ENCODE data around the gene VEGFB.
"Not testable (repeated sequence)": the region's sequence is repeated elsewhere in the genome, so short reads cannot be mapped to it uniquely, and the experiment has no call there.

VEGFB gene

DNA sequence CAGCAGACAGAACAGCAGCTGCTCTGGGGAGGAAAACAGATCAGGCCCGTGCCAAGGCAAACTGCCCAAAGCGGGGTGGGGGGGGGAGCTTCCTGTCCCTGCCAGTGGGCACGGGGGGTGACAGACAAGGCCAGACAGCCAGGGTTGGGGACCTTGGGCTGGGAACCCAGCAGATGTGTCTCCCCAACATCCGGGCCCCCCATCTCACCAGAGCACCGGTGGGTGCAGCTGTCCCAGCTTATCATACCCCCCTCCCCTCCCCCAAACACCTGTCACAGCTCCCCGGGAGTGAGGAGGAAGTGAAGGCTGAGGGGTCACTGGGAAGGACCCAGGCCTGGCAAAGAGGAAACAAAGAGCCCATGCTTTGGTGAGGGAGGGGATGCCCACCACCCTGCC, 11.0 kb downstream of the VEGFB start:
- ChIA-PET CTCF (no interaction called here), POLR2A (interaction anchor here (0.9 to 8.9 kb wide), 12 partner anchors 9 to 109 kb away, joined by 3 to 78 read pairs (median 8); partner anchors contain the start of genes DNAJC4, ESRRA, NUDT22 and PRDX5)
- TF ChIP-seq BHLHE40 (IDR thresholded peaks at IDR 0.05; ENCODE audit: borderline replicate concordance) (no peak), HDGF (IDR thresholded peaks at IDR 0.05; ENCODE audit: borderline replicate concordance) (no peak), ELF4 (IDR thresholded peaks at IDR 0.05) (no peak), FOXK2 (IDR thresholded peaks at IDR 0.05) (no peak)
- DNase-seq (ENCODE audit: extremely low spot score), result no peak

DNA sequence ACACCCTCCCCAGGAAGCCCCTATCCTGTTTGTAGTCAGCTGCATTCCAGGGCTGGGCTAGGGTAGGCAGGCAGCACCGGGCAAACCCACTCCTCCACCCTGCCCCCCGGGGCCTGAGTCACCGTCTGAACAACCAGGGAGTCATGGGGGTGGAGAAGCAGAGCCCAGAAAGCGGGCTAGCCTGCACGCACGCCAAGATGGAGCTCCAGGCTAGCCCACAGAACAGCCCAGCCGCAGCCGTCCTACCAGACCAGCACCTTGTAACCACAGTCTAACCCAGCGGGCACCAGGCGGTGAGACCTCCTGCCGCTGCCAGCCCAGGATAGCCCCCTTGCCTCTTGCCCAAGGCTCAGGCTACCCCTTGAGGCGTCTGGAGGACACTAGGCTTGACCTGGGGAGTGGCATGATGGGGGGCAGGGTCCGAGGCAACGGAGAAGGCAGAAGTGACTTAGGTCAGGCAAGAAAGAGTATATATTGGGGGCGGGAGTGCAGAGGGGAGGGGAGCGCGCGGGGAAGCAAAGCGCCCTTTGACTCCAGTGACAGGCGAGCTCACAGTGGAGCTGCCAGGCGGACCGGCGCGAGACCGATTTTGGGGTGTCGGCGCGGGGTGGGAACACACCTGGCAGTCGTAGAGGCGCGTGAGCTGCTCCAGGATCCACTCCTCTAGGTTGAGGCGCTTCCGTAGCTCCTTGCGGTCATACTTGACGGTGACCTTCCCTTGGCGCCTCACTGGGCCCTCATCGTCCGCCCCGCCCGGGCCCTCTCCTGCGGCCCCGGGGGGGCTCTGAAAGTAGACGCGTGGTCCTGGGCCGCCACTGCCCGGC, 11.6 kb downstream of the VEGFB start:
- TF ChIP-seq HDGF (IDR thresholded peaks at IDR 0.05; ENCODE audit: borderline replicate concordance) (peak; percentile 77; the same call in 1 of the 2 replicates), L3MBTL2 (conservative IDR thresholded peaks at IDR 0.05) (no peak)
- ChIA-PET POLR2A (interaction anchor here (0.8 to 8.9 kb wide), 16 partner anchors 7 to 109 kb away, joined by 3 to 78 read pairs (median 5); partner anchors contain the start of genes DNAJC4, ESRRA, NUDT22 and PRDX5), CTCF (interaction anchor here (0.6 to 0.9 kb wide), 2 partner anchors 41 to 44 kb away, joined by 3 read pairs; no protein-coding TSS in a partner anchor)
- DNase-seq (ENCODE audit: extremely low spot score), result no peak

DNA sequence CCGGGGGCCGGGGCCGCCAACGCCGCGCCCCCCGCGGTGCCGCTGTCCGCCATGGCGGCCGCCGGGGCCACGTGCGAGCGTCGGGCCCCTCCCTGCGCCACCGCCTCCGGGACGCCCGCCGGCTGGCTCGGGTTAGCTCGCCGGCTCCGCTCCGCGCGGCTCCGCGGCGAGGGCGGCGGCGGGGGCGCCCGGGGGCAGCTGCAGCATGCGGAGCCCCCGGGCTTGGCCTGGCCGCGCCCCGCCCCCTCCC, 12.2 kb downstream of the VEGFB start:
- peak; percentile 32; the same call in 1 of the 2 replicates for TF ChIP-seq FOXM1 (IDR thresholded peaks at IDR 0.05; ENCODE audit: borderline replicate concordance)
- ChIA-PET CTCF (interaction anchor here (0.9 kb wide), 1 partner anchor 42 kb away, joined by 3 read pairs; no protein-coding TSS in a partner anchor), POLR2A (interaction anchor here (0.8 to 8.9 kb wide), 13 partner anchors 8 to 85 kb away, joined by 3 to 78 read pairs (median 7); partner anchors contain the start of genes DNAJC4, ESRRA, NUDT22 and PRDX5)
- not testable (repeated sequence) for DNase-seq (ENCODE audit: extremely low spot score)

DNA sequence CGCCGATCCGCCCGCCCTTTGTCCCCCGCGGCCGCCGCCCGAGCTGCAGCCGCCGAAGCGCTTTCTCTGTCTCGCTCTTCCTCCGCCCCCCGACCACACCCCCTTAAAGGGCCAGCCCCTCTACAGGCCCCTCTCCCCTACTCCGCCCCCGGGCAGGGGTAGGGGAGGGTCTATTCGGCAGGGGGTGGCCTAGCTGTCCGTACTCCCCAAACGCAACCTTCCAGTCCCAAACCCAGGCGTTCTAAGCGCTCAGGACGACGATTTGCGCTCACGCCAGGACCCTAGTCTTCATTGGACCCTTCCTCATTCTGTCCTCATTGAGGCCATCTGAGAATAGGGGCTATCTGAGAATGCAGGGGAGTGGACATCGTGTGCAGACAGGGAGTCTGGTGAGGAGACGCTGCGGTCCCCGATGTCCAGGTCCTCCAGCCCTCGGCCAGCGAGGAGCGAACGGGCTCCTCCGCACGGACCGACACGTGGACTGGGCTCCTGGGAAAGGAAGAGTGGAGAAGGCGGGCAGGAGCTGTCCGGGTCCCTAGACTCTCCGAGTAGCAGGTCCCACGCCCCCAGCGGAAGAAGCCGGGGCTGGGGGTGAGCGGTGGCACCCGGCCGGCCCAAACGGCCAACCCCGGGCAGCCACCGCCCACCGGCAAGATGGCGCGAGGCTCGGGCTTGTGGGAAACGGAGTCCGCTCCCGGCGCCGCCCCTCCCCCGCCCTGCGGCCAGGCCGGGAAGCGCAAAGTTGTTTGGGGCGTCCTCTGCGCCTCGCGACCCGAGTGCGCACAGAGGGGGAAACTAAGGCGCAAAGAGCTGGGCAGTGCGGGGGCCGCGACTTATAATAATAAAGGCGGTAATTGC, 12.7 kb downstream of the VEGFB start, which contains the start of gene PPP1R14B:
Gene PPP1R14B, minus strand, starts transcription at position 73 of the 858 bp plus-strand sequence. CDS start 270 bp downstream, outside the sequence.
- CTCF ChIA-PET, result no interaction called here
- 0 out of 2 replicates have a peak, but pooled peaks have one; percentile 10 for TF ChIP-seq LEF1 (IDR thresholded peaks at IDR 0.05; ENCODE audit: borderline replicate concordance)
- peak; percentile 92 for TF ChIP-seq L3MBTL2 (conservative IDR thresholded peaks at IDR 0.05)
- TF ChIP-seq ZNF384 (IDR thresholded peaks at IDR 0.05), result no peak
- DNase-seq (ENCODE audit: extremely low spot score), result peak; percentile 82
- POLR2A ChIA-PET, result interaction anchor here (0.8 to 8.9 kb wide), 13 partner anchors 8 to 84 kb away, joined by 3 to 78 read pairs (median 7); partner anchors contain the start of genes DNAJC4, ESRRA, NUDT22 and PRDX5

DNA sequence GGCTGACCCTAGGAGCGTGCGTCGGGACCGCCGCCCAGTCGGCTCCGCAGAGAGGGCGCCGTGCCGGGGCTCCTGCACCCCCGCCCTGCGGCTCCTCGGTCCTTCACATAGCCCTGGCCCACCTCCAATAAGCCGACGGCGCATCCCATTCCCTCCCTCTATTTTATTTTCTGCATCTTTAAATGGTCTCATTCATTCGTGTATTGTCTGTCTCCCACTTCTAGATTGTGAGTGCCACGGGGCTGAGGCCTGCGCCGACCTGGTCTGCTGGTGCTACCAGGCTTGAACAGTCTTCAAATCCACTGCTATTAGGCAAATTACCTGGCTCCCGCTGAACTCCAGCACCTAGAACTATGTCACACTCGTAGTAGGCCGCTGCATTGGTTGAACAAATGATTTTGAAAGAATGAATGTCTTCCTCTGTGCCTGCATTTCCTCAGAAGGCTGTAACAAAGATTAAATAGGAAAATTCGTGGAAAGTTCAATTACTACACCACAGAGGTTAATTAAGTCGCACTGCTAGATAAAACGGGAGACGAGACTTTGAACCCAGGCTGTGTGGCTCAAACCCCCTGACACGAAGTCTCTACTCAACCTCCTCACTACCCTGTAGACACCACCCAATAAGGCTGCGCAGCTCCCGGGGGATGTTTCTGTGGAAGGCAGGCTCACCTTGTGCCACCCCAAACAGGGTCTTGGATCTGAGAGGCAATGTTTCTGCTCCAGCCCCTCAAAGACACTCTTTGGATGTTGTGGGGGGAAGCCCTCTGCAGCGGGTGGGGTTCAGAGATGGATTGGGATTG, 13.5 kb downstream of the VEGFB start:
- no peak for TF ChIP-seq TARDBP (IDR thresholded peaks at IDR 0.05)
- TF ChIP-seq LEF1 (IDR thresholded peaks at IDR 0.05; ENCODE audit: borderline replicate concordance), result no peak
- no peak for TF ChIP-seq HDGF (IDR thresholded peaks at IDR 0.05; ENCODE audit: borderline replicate concordance)
- no peak for TF ChIP-seq NFRKB (IDR thresholded peaks at IDR 0.05)
- no peak for TF ChIP-seq ARNT (IDR thresholded peaks at IDR 0.05)
- no peak for TF ChIP-seq BHLHE40 (IDR thresholded peaks at IDR 0.05; ENCODE audit: borderline replicate concordance)
- no peak for TF ChIP-seq ZNF384 (IDR thresholded peaks at IDR 0.05)
- no peak for TF ChIP-seq FOXK2 (IDR thresholded peaks at IDR 0.05)
- no peak for TF ChIP-seq SUZ12 (IDR thresholded peaks at IDR 0.05)
- TF ChIP-seq ELF4 (IDR thresholded peaks at IDR 0.05), result no peak
- no peak for TF ChIP-seq SP1 (IDR thresholded peaks at IDR 0.05)
- no peak for TF ChIP-seq L3MBTL2 (conservative IDR thresholded peaks at IDR 0.05)
- TF ChIP-seq, protein P1, sequence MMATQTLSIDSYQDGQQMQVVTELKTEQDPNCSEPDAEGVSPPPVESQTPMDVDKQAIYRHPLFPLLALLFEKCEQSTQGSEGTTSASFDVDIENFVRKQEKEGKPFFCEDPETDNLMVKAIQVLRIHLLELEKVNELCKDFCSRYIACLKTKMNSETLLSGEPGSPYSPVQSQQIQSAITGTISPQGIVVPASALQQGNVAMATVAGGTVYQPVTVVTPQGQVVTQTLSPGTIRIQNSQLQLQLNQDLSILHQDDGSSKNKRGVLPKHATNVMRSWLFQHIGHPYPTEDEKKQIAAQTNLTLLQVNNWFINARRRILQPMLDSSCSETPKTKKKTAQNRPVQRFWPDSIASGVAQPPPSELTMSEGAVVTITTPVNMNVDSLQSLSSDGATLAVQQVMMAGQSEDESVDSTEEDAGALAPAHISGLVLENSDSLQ (IDR thresholded peaks at IDR 0.05), result no peak
- no peak for TF ChIP-seq CTBP1 (IDR thresholded peaks at IDR 0.05; ENCODE audit: borderline replicate concordance)
- TF ChIP-seq FOXM1 (IDR thresholded peaks at IDR 0.05; ENCODE audit: borderline replicate concordance), result no peak
- TF ChIP-seq FOXA1 (IDR thresholded peaks at IDR 0.05), result no peak
- no peak for DNase-seq (ENCODE audit: extremely low spot score)
- ChIA-PET CTCF (interaction anchor here (2.2 kb wide), 1 partner anchor 57 kb away, joined by 7 read pairs; no protein-coding TSS in a partner anchor), POLR2A (interaction anchor here (0.9 to 8.9 kb wide), 8 partner anchors 10 to 62 kb away, joined by 4 to 78 read pairs (median 12); partner anchors contain the start of genes DNAJC4, ESRRA, NUDT22 and STIP1)

DNA sequence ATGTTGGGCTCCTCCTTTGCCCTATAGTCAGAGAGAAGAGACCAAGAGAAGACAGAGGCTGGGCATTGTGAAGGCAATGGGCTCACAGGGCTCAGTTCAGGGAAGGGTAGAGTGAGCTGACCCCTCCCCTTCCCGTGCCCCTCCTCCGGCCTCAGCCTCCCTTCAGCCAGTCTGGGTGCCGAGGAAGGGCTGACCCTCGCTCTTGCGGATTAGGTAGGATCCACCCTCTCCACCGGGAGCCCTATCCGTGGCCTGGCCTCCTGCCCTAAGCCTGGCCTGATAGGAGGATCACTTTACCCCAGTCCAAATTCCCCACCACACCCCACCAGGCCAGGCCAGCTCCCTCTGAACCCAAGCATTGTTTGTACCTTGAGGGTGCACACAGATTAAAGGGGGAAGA, 14.2 kb downstream of the VEGFB start:
- ChIA-PET POLR2A (interaction anchor here (3.8 to 8.9 kb wide), 3 partner anchors 9 to 21 kb away, joined by 18 to 78 read pairs (median 59); partner anchors contain the start of genes DNAJC4 and VEGFB), CTCF (interaction anchor here (2.2 kb wide), 1 partner anchor 56 kb away, joined by 7 read pairs; no protein-coding TSS in a partner anchor)
- DNase-seq (ENCODE audit: extremely low spot score), result no peak
- TF ChIP-seq, protein P1 (IDR thresholded peaks at IDR 0.05), result no peak
- TF ChIP-seq BHLHE40 (IDR thresholded peaks at IDR 0.05; ENCODE audit: borderline replicate concordance) (no peak), ZNF384 (IDR thresholded peaks at IDR 0.05) (no peak), FOXK2 (IDR thresholded peaks at IDR 0.05) (no peak), NFRKB (IDR thresholded peaks at IDR 0.05) (no peak), TARDBP (IDR thresholded peaks at IDR 0.05) (no peak), HDGF (IDR thresholded peaks at IDR 0.05; ENCODE audit: borderline replicate concordance) (no peak), SUZ12 (IDR thresholded peaks at IDR 0.05) (no peak), LEF1 (IDR thresholded peaks at IDR 0.05; ENCODE audit: borderline replicate concordance) (no peak), SP1 (IDR thresholded peaks at IDR 0.05) (no peak), ELF4 (IDR thresholded peaks at IDR 0.05) (no peak), FOXA1 (IDR thresholded peaks at IDR 0.05) (no peak)
